IgD-negative memory B cell (primary cell): ENCODE data around the gene RPS19. TPM values are rescaled to one million over a fixed set of nuclear protein-coding genes. Genes with fewer than 3 reads are reported as not detected.

Source experiments
- H3K27ac Mint-ChIP-seq, 3 donors: one replicate each; pipeline ENCODE4 v1.8.0; 2020 to 2022; ENCODE audit warnings: mild to moderate bottlenecking in 3 of 3, mixed read lengths in 3 of 3, moderate library complexity in 1 of 3
- H3K27me3 Mint-ChIP-seq: one replicate; pipeline ENCODE4 v1.8.0; 2021; ENCODE audit warnings: mixed read lengths
- H3K36me3 Mint-ChIP-seq: one replicate; pipeline ENCODE4 v1.8.0; 2020; ENCODE audit warnings: mild to moderate bottlenecking, mixed read lengths
- H3K4me1 Mint-ChIP-seq, 3 donors: one replicate each; pipeline ENCODE4 v1.8.0; 2020 to 2022; ENCODE audit warnings: mixed read lengths in 3 of 3, mild to moderate bottlenecking in 1 of 3
- H3K4me3 Mint-ChIP-seq, 4 donors: one replicate each; pipeline ENCODE4 v1.8.0; 2020 to 2022; ENCODE audit warnings: mild to moderate bottlenecking in 4 of 4, mixed read lengths in 4 of 4, moderate library complexity in 3 of 4
- H3K9me3 Mint-ChIP-seq, 3 donors: one replicate each; pipeline ENCODE4 v1.8.0; 2020 to 2021; ENCODE audit warnings: mixed read lengths in 3 of 3, mild to moderate bottlenecking in 1 of 3
- polyA plus RNA-seq: library from polyadenylated mRNA; unstranded; fragments of 300-500 nt; fragmentation: Illumina TruSeq; gene quantifications from one replicate; pipeline ENCODE4 v1.2.3, GENCODE V29; 2021

RPS19 gene
- polyA plus RNA-seq, 1 donor from 2014 or later, result 7,882 TPM

DNA sequence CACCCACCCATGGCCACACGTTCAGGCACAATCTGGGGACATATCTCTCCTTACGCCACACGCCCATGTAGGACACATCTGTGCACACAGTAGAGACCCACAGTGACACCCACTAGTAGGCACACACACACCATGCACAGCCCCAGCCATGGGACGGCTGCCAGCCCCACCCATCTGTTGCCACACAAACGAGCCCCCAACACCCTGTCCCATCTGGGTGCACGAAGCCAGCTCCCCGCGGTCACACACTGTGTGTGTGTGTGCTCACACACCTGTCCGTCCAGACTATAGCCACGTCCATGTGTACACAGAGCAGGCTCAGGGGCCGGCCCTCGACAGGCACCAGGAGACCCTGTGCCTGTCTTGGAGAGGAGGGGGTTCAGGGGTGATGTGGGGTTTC lies 57.6 kb downstream of the RPS19 start:
- Mint-ChIP-seq H3K27ac (no peak overlapping the region), H3K36me3 (no peaks in the 10 kb centered on the region), H3K4me3 (no peak overlapping the region), H3K4me1 (peaks cover 0 to 16% (median 9%) of the 10 kb centered on the region in 3 donors), H3K27me3 (peaks cover 13% of the 10 kb centered on the region), H3K9me3 (no peaks in the 10 kb centered on the region)

DNA sequence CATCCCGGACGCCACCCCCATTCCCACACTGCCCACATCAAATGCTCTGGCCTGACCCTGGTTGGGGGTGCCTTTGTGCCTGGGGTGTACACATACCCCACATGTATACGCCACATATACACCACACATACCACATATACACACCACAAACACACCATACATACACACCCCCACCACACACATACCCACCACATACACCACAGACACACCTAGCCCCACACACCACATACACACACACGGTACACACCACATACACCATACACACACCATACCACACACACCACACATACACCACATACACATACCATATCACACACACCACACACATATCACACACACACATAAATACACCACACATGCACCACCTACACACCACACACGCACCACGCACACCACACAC lies 58.0 kb downstream of the RPS19 start:
- no peak overlapping the region for H3K4me3 Mint-ChIP-seq
- no peak overlapping the region for H3K27ac Mint-ChIP-seq
- H3K36me3 Mint-ChIP-seq, result no peaks in the 10 kb centered on the region
- H3K9me3 Mint-ChIP-seq, result no peaks in the 10 kb centered on the region
- peaks cover 1 to 15% (median 10%) of the 10 kb centered on the region in 3 donors for H3K4me1 Mint-ChIP-seq
- peaks cover 13% of the 10 kb centered on the region for H3K27me3 Mint-ChIP-seq

GRCh38 chr19:41918653-41919244 lies 58.7 kb downstream of the RPS19 start:
- no peak overlapping the region for H3K27ac Mint-ChIP-seq
- no peaks in the 10 kb centered on the region for H3K36me3 Mint-ChIP-seq
- peaks cover 5 to 14% (median 14%) of the 10 kb centered on the region in 3 donors for H3K4me1 Mint-ChIP-seq
- no peak overlapping the region for H3K4me3 Mint-ChIP-seq
- no peaks in the 10 kb centered on the region for H3K9me3 Mint-ChIP-seq
- peaks cover 16% of the 10 kb centered on the region for H3K27me3 Mint-ChIP-seq

DNA sequence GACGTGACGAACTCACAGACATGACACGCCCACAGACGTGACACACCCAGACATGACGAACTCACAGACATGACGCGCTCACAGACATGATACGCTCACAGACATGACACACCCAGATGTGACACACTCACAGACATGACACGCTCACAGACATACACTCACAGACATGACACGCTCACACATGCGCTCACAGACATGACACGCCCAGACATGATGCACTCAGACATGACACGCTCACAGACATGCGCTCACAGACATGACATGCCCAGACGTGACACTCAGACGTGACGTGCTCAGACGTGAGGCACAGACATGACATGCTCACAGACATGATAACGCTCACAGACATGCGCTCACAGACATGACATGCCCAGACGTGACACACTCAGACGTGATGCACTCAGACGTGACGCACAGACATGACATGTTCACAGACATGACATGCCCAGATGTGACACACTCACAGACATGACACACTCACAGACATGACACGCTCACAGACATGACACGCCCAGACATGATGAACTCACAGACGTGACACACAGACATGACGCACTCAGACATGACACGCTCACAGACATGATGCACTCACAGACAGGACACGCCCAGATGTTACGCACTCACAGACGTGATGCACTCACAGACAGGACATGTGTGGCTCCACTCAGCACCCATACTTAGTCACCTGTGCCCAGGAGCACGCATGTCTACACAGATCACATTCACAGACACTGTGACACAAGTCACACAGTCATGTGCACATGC lies 60.1 kb downstream of the RPS19 start:
- Mint-ChIP-seq H3K36me3 (no peaks in the 10 kb centered on the region), H3K27ac (no peak overlapping the region), H3K27me3 (peaks cover 13% of the 10 kb centered on the region), H3K4me1 (peaks cover 5 to 16% (median 12%) of the 10 kb centered on the region in 3 donors), H3K9me3 (no peaks in the 10 kb centered on the region), H3K4me3 (no peak overlapping the region)

DNA sequence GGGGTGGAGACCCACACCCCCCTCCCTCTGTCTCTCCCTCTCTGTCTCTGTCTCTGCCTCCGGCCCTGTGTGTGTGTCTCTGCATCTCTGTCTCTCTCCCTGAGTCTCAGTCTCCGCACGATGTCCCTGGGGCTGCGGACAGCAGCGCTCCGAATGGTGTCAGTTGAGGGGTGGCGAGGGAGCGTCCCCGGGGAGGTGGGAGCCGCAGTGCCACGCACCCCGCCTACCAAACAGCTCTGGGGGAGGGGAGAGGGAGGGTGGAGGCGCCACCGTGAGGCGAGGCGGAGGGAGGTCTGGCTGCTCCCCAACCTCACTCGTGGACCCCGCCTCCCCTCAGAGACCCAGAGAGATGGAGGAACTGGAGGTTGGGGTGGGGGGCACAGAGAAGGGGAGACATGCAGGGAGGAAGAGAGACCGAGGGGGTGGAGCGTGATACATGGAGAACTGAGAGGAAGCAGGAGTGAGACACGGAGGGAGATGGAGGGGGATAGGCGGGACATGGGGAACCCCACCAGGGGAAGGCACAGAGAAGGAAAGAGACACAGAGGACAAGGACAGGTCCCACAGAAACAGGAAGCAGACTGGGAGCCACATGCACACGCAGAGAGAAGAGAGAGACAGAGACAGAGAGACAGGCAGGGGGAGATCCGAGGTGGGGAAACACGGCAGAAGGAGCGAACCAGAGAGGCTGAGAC lies 61.0 kb downstream of the RPS19 start:
- H3K27ac Mint-ChIP-seq, result peak overlapping the region in 1 of 3 donors; percentile 27
- peaks cover 5 to 16% (median 12%) of the 10 kb centered on the region in 3 donors for H3K4me1 Mint-ChIP-seq
- H3K9me3 Mint-ChIP-seq, result no peaks in the 10 kb centered on the region
- peak overlapping the region in 1 of 4 donors; percentile 42 for H3K4me3 Mint-ChIP-seq
- H3K36me3 Mint-ChIP-seq, result no peaks in the 10 kb centered on the region
- H3K27me3 Mint-ChIP-seq, result peaks cover 13% of the 10 kb centered on the region

- H3K4me1 Mint-ChIP-seq, result peaks cover 5 to 16% (median 12%) of the 10 kb centered on the region in 3 donors
- peak overlapping the region in 3 of 4 donors; percentile 42 to 55 (median 43) for H3K4me3 Mint-ChIP-seq
- H3K27ac Mint-ChIP-seq, result peak overlapping the region in 1 of 3 donors; percentile 62
- peaks cover 13% of the 10 kb centered on the region for H3K27me3 Mint-ChIP-seq
- no peaks in the 10 kb centered on the region for H3K36me3 Mint-ChIP-seq
- H3K9me3 Mint-ChIP-seq, result no peaks in the 10 kb centered on the region
These were observed 61.8 kb downstream of the RPS19 start for GRCh38 chr19:41921577-41922576.

Other genes starting within 250 kb of the RPS19 start
- gene CEACAM4, start 233.2 kb upstream of the RPS19 start, polyA plus RNA-seq, result not detected
- gene CEACAM7, start 172.0 kb upstream of the RPS19 start, polyA plus RNA-seq, result not detected
- not detected for gene CEACAM5, start 151.6 kb upstream of the RPS19 start, polyA plus RNA-seq
- not detected for gene CEACAM6, start 104.7 kb upstream of the RPS19 start, polyA plus RNA-seq
- gene CEACAM3, start 63.7 kb upstream of the RPS19 start, polyA plus RNA-seq, result not detected
- not detected for gene LYPD4, start 15.6 kb upstream of the RPS19 start, polyA plus RNA-seq
- gene DMRTC2, start 15.2 kb upstream of the RPS19 start, polyA plus RNA-seq, result not detected
- 3,141 TPM for gene CD79A, start 17.0 kb downstream of the RPS19 start, polyA plus RNA-seq
- gene ARHGEF1, start 22.9 kb downstream of the RPS19 start, polyA plus RNA-seq, result 203 TPM
- not detected for gene ERFL, start 68.2 kb downstream of the RPS19 start, polyA plus RNA-seq
- gene RABAC1, start 99.1 kb downstream of the RPS19 start, polyA plus RNA-seq, result 178 TPM
- 1.2 TPM for gene ATP1A3, start 134.0 kb downstream of the RPS19 start, polyA plus RNA-seq
- not detected for gene GRIK5, start 210.0 kb downstream of the RPS19 start, polyA plus RNA-seq
- 24.8 TPM for gene ZNF574, start 215.9 kb downstream of the RPS19 start, polyA plus RNA-seq